H9 (cell line): ENCODE results near the gene PHTF2. TPM values are rescaled to one million over a fixed set of nuclear protein-coding genes. Genes with fewer than 3 reads are reported as not detected.

Experiments used
- DNase-seq: peaks from one replicate; pipeline ENCODE4 v3.0.0-alpha.2; 2017
- H2AFZ ChIP-seq: one replicate; pipeline ENCODE4 v1.6.1; 2013; ENCODE audit warnings: mild to moderate bottlenecking, low read length, control low read depth, moderate library complexity
- H2AK5ac ChIP-seq: 2 replicates; pipeline ENCODE4 v1.6.1; 2013; ENCODE audit warnings: low read length, control low read depth, mixed read lengths; ENCODE audit not compliant: insufficient read length
- H2BK120ac ChIP-seq: one replicate; pipeline ENCODE4 v1.6.1; 2013; ENCODE audit warnings: low read depth, mild to moderate bottlenecking, low read length, control low read depth, inconsistent platforms; ENCODE audit not compliant: poor library complexity, severe bottlenecking
- H2BK12ac ChIP-seq: 2 replicates; pipeline ENCODE4 v1.6.1; 2013; ENCODE audit warnings: low read length, control low read depth, mixed read lengths, low read depth; ENCODE audit not compliant: insufficient read length
- H2BK15ac ChIP-seq: 2 replicates; pipeline ENCODE4 v1.6.1; 2013; ENCODE audit warnings: low read depth, low read length, control low read depth
- H2BK20ac ChIP-seq: one replicate; pipeline ENCODE4 v1.6.1; 2013; ENCODE audit warnings: low read depth, mild to moderate bottlenecking, low read length, control low read depth, inconsistent platforms; ENCODE audit not compliant: poor library complexity, severe bottlenecking
- H2BK5ac ChIP-seq: 2 replicates; pipeline ENCODE4 v1.6.1; 2013; ENCODE audit warnings: low read length, control low read depth, mixed read lengths; ENCODE audit not compliant: insufficient read length
- H3K14ac ChIP-seq: 2 replicates; pipeline ENCODE4 v1.6.1; 2013; ENCODE audit warnings: low read length, control low read depth; ENCODE audit not compliant: insufficient read depth
- H3K18ac ChIP-seq: 2 replicates; pipeline ENCODE4 v1.6.1; 2013; ENCODE audit warnings: low read depth, mild to moderate bottlenecking, mixed read lengths, low read length, control low read depth; ENCODE audit not compliant: insufficient read length
- H3K23ac ChIP-seq: 2 replicates; pipeline ENCODE4 v1.6.1; 2013; ENCODE audit warnings: low read length, control low read depth, mixed read lengths, low read depth; ENCODE audit not compliant: insufficient read length
- H3K23me2 ChIP-seq: 2 replicates; pipeline ENCODE4 v1.6.1; 2013; ENCODE audit warnings: low read depth, mild to moderate bottlenecking, mixed read lengths, low read length, control low read depth; ENCODE audit not compliant: insufficient read length, poor library complexity, severe bottlenecking
- H3K27ac ChIP-seq: 2 replicates; pipeline ENCODE4 v1.5.1; 2013; ENCODE audit warnings: low read length, control low read depth, mixed read lengths, low read depth; ENCODE audit not compliant: insufficient read length
- H3K27me3 ChIP-seq: 2 replicates; pipeline ENCODE4 v1.6.1; 2013; ENCODE audit warnings: low read length, control low read depth, inconsistent platforms; ENCODE audit not compliant: insufficient read depth
- H3K4ac ChIP-seq: 2 replicates; pipeline ENCODE4 v1.6.1; 2013; ENCODE audit warnings: low read depth, mild to moderate bottlenecking, control low read depth, inconsistent platforms, low read length, moderate library complexity
- H3K4me1 ChIP-seq: 2 replicates; pipeline ENCODE4 v1.6.1; 2013; ENCODE audit warnings: low read length, control low read depth, inconsistent platforms; ENCODE audit not compliant: insufficient read depth
- H3K4me2 ChIP-seq: 2 replicates; pipeline ENCODE4 v1.6.1; 2013; ENCODE audit warnings: low read length, control low read depth, mixed read lengths; ENCODE audit not compliant: insufficient read length, insufficient read depth
- H3K56ac ChIP-seq: 2 replicates; pipeline ENCODE4 v1.6.1; 2013; ENCODE audit warnings: low read depth, mild to moderate bottlenecking, mixed read lengths, low read length, control low read depth; ENCODE audit not compliant: insufficient read length
- H3K79me1 ChIP-seq: 2 replicates; pipeline ENCODE4 v1.6.1; 2013; ENCODE audit warnings: low read depth, mild to moderate bottlenecking, moderate library complexity, low read length, control low read depth, inconsistent platforms; ENCODE audit not compliant: insufficient read depth, poor library complexity, severe bottlenecking
- H3K79me2 ChIP-seq: 2 replicates; pipeline ENCODE4 v1.6.1; 2013; ENCODE audit warnings: low read length, control low read depth, inconsistent platforms; ENCODE audit not compliant: insufficient read depth
- H3K9ac ChIP-seq: 2 replicates; pipeline ENCODE4 v1.6.1; 2013; ENCODE audit warnings: low read length, control low read depth, mixed read lengths; ENCODE audit not compliant: insufficient read length; ENCODE audit errors: extremely low read depth
- H3K9me3 ChIP-seq: one replicate; pipeline ENCODE4 v1.6.1; 2013; ENCODE audit warnings: low read depth, low read length, inconsistent platforms; ENCODE audit not compliant: control insufficient read depth
- H3T11ph ChIP-seq: one replicate; pipeline ENCODE4 v1.6.1; 2013; ENCODE audit warnings: mild to moderate bottlenecking, low read length, control low read depth, inconsistent platforms
- H4K20me1 ChIP-seq: one replicate; pipeline ENCODE4 v1.6.1; 2013; ENCODE audit not compliant: control insufficient read depth, insufficient read length, insufficient read depth
- H4K5ac ChIP-seq: 2 replicates; pipeline ENCODE4 v1.6.1; 2013; ENCODE audit warnings: low read depth, mild to moderate bottlenecking, mixed read lengths, low read length, control low read depth; ENCODE audit not compliant: insufficient read length
- H4K8ac ChIP-seq: replicated peaks from 2 replicates; pipeline ENCODE4 v1.6.1; 2013; ENCODE audit warnings: low read length, control low read depth, mixed read lengths, low read depth; ENCODE audit not compliant: insufficient read length
- H4K91ac ChIP-seq: 2 replicates; pipeline ENCODE4 v1.6.1; 2013; ENCODE audit warnings: low read depth, mild to moderate bottlenecking, moderate library complexity, mixed read lengths, low read length, control low read depth; ENCODE audit not compliant: insufficient read length
- H3K27ac Mint-ChIP-seq, 3 experiments: 2 replicates in 2 of 3; 3 replicates in 1 of 3; pipeline ENCODE4 v1.8.0; 2020 to 2021; ENCODE audit warnings: mixed read lengths in 3 of 3, mild to moderate bottlenecking in 1 of 3, moderate library complexity in 1 of 3
- H3K27me3 Mint-ChIP-seq: 2 replicates; pipeline ENCODE4 v1.8.0; 2021; ENCODE audit warnings: low read depth, mild to moderate bottlenecking, moderate library complexity, mixed read lengths
- H3K36me3 Mint-ChIP-seq, 3 experiments: 2 replicates in 2 of 3; 3 replicates in 1 of 3; pipeline ENCODE4 v1.8.0; 2020 to 2021; ENCODE audit warnings: low read depth in 3 of 3, mixed read lengths in 3 of 3; ENCODE audit not compliant: insufficient read depth in 1 of 3
- H3K4me1 Mint-ChIP-seq, 2 experiments: 2 replicates each; pipeline ENCODE4 v1.8.0; 2020; ENCODE audit warnings: mixed read lengths in 2 of 2
- H3K4me3 Mint-ChIP-seq, 2 experiments: 2 replicates in 1 of 2; 3 replicates in 1 of 2; pipeline ENCODE4 v1.8.0; 2020 to 2021; ENCODE audit warnings: mild to moderate bottlenecking in 2 of 2, mixed read lengths in 2 of 2, moderate library complexity in 1 of 2
- H3K9me3 Mint-ChIP-seq, 2 experiments: 2 replicates in 1 of 2; 3 replicates in 1 of 2; pipeline ENCODE4 v1.8.0; 2020; ENCODE audit warnings: mild to moderate bottlenecking in 2 of 2, mixed read lengths in 2 of 2, moderate library complexity in 1 of 2
- CTCF ChIP-seq: fragments of 200-600 bp; sonication (generic); conservative IDR thresholded peaks from 3 replicates; pipeline ENCODE4 v1.8.0; 2021; ENCODE audit warnings: antibody characterized with exemption, mild to moderate bottlenecking
- WGBS: extraction: QIAGEN DNeasy Blood & Tissue Kit; methylation state at CpG from one replicate; pipeline ENCODE4 v1.1.7; 2013; ENCODE audit warnings: missing lambda C conversion rate, low lambda C conversion rate, mixed read lengths; ENCODE audit not compliant: insufficient read length; ENCODE audit errors: extremely low coverage; 5-methylcytosine and 5-hydroxymethylcytosine counted together
- total RNA-seq: library from RNA; stranded (reverse); gene quantifications from 2 replicates; pipeline ENCODE4 v1.2.1, GENCODE V29; 2021

Gene PHTF2
- total RNA-seq, 1 experiment from 2014 or later = 16.2 TPM

GRCh38 chr7:77806425-77806824 lies 7.9 kb downstream of the PHTF2 start:
- H2BK20ac ChIP-seq = no peak overlapping the region
- H3K56ac ChIP-seq = no peak overlapping the region
- H2BK120ac ChIP-seq = no peak overlapping the region
- no peaks in the 10 kb centered on the region for H3K23me2 ChIP-seq
- H3K4me3 Mint-ChIP-seq = no peak overlapping the region
- H3K23ac ChIP-seq = no peak overlapping the region
- no peak overlapping the region for H3K4me2 ChIP-seq
- no peaks in the 10 kb centered on the region for H3K79me2 ChIP-seq
- no peak for DNase-seq
- no peak overlapping the region for H3K18ac ChIP-seq
- no peak overlapping the region for H4K8ac ChIP-seq
- H2BK15ac ChIP-seq = no peak overlapping the region
- no peak overlapping the region for H2AFZ ChIP-seq
- H3K9me3 ChIP-seq = no peaks in the 10 kb centered on the region
- H3K4me1 ChIP-seq = no peaks in the 10 kb centered on the region
- H3K27me3 ChIP-seq = no peaks in the 10 kb centered on the region
- TF ChIP-seq CTCF = no peak
- H3T11ph ChIP-seq = no peak overlapping the region
- H2BK5ac ChIP-seq = no peak overlapping the region
- H3K4me1 Mint-ChIP-seq = 0 out of 4 replicates have a peak, but pooled peaks cover 0 to 2% of the 10 kb centered on the region in 2 experiments
- H3K9me3 Mint-ChIP-seq = peaks cover 21 to 28% of the 10 kb centered on the region in 2 experiments
- no peak overlapping the region for H2AK5ac ChIP-seq
- no peak overlapping the region for H3K27ac ChIP-seq
- no peaks in the 10 kb centered on the region for H3K27me3 Mint-ChIP-seq
- no peak overlapping the region for H3K27ac Mint-ChIP-seq
- no peak overlapping the region for H3K14ac ChIP-seq
- no peak overlapping the region for H3K4ac ChIP-seq
- no peaks in the 10 kb centered on the region for H4K20me1 ChIP-seq
- peaks cover 0 to 23% (median 5%) of the 10 kb centered on the region in 3 experiments; a peak in 6 of 7 replicates for H3K36me3 Mint-ChIP-seq
- no peak overlapping the region for H4K91ac ChIP-seq
- H4K5ac ChIP-seq = no peak overlapping the region
- H2BK12ac ChIP-seq = no peak overlapping the region
- no CpG with 5 or more reads among the region's 2 CpGs for WGBS
- H3K9ac ChIP-seq = no peak overlapping the region
- no peaks in the 10 kb centered on the region for H3K79me1 ChIP-seq
